MG63 (cell line): Measurements from ENCODE around the gene RNASE7. TPM values are rescaled to one million over a fixed set of nuclear protein-coding genes. Genes with fewer than 3 reads are reported as not detected.

Source experiments
- DNase-seq: peaks from one replicate; pipeline ENCODE4 v3.0.0-alpha.2; 2020
- H3K27me3 ChIP-seq: fragments of 250-450 bp; sonication (Bioruptor Pico); 2 replicates; pipeline ENCODE4 v1.5.1; 2020; ENCODE audit warnings: mild to moderate bottlenecking, moderate library complexity
- H3K36me3 ChIP-seq: fragments of 250-450 bp; sonication (Bioruptor Pico); 2 replicates; pipeline ENCODE4 v1.5.1; 2020; ENCODE audit warnings: mild to moderate bottlenecking, moderate library complexity
- H3K4me3 ChIP-seq: fragments of 250-450 bp; sonication (Bioruptor Pico); 2 replicates; pipeline ENCODE4 v1.5.1; 2020; ENCODE audit warnings: mild to moderate bottlenecking, moderate library complexity
- H3K9me3 ChIP-seq: fragments of 250-450 bp; sonication (Bioruptor Pico); 2 replicates; pipeline ENCODE4 v1.5.1; 2020; ENCODE audit warnings: mild to moderate bottlenecking, moderate library complexity
- total RNA-seq: library from RNA; depleted of rRNA; stranded (reverse); fragments of >200 nt; shearing (Covaris generic); gene quantifications from 2 replicates; pipeline ENCODE4 v1.2.3, GENCODE V29; 2014; ENCODE audit warnings: low replicate concordance

The RNASE7 gene
- total RNA-seq, 1 experiment from 2014 or later = not detected

DNA sequence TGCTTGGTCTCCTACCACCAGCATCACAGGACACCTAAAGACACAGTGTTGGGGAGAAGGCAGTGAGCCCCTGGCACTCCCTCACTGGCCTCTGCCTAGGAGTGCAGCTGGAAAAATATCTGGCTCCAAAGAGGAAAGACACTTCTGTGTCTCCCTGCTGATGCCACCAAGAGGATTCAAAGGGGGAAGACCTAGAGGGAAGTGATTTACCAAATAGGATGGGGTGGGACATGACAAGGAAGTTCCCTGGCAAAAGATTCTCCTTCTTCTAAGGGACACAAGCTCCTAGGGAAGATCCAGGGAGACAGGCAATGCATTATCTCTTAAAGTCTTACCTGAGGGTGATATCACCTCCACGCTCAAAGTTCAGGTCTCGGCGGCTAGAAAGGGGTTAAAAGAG is 23.4 kb upstream of the RNASE7 start:
- no peaks in the 10 kb centered on the region for H3K27me3 ChIP-seq
- no peaks in the 10 kb centered on the region for H3K9me3 ChIP-seq
- H3K36me3 ChIP-seq = no peaks in the 10 kb centered on the region
- H3K4me3 ChIP-seq = no peak overlapping the region
- DNase-seq = no peak

DNA sequence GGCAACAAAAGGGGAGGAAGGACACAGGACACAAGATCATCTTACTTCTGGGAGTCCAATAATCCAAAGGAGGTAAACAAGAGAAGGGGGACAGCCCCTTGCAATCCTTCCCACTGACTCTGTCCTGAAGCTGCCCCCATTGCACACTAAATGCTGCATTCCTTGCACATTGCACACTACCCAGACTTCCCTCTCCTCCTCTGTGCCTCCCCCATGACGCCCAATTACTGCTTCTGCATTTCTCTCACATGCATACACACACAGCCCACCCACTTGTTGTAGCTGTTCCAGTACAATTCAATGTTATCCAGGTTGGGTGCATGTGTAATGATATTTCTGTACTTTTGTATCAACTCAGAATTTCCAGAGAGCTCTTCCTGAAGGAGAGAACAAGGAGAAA is 22.8 kb upstream of the RNASE7 start:
- no peak for DNase-seq
- Histone ChIP-seq H3K9me3 (no peaks in the 10 kb centered on the region), H3K27me3 (no peaks in the 10 kb centered on the region), H3K36me3 (no peaks in the 10 kb centered on the region), H3K4me3 (no peak overlapping the region)

DNA sequence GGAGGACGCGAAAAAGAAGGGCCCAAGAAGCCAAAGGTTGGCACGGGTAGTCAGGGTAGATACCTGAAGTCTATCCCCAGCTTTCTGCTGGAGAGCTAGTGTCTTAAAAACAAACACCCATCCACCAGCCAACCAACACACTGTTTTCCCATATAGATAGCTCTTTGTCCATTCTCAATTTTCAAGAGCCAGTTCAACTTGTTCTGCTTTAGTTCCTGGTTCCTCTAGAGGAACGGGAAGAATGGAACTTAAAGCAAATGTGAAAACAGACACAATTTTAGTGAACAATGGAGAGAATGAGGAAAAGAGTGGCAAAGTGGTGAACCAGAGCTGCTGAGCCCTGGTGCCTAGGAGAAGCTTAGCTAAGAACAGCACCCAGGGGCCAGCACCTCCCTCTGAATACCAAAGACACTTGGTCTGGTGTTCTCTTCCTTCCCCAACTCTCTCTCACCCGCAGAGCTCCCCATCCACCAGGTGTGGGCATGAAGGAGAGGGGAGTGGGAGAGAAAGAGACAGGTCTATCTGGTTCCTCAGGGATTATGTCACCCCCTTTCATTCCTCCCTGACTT is 21.1 kb upstream of the RNASE7 start:
- Histone ChIP-seq H3K36me3 (no peaks in the 10 kb centered on the region), H3K4me3 (no peak overlapping the region), H3K27me3 (no peaks in the 10 kb centered on the region), H3K9me3 (no peaks in the 10 kb centered on the region)
- DNase-seq = no peak

DNA sequence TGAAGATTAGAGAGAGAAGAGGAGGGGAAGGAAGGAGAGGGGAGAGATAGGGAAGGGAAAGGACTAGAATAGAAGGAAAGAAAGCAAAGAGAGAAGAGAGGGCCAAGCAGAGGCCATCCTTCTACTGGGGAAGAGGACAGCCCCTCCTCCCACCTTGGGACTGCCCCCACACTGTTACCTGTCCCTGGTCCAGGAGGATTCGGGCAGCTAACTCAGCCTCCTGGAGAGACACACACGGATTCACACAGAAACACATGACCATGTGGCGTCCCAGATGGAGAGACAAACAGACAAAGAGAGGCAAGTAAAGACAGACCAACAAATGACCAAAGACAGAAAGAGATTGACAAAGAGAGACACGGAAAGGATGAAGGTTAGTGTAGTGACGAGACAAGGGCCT is 19.5 kb upstream of the RNASE7 start:
- H3K9me3 ChIP-seq = no peaks in the 10 kb centered on the region
- DNase-seq = no peak
- H3K4me3 ChIP-seq = no peak overlapping the region
- H3K27me3 ChIP-seq = no peaks in the 10 kb centered on the region
- H3K36me3 ChIP-seq = no peaks in the 10 kb centered on the region

DNA sequence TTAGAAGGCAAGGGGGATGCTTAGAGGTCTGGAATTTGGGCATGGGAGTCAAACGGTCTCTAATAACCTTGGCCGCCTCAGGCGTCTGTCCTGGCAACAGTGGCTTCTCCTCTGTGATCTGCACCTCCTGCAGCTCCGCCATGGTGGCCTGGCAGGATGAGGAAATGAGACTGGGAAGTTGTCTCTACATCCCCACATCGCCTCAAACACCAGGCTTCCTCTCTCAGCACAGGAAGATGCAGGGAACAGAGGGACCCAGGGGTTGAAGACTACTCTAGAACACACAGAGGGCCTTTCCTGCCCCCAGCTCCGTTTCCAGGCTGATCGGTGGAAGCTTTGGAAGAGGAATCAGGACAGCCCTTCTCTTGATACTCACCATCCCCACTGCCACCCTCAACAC is 19.0 kb upstream of the RNASE7 start:
- no peaks in the 10 kb centered on the region for H3K9me3 ChIP-seq
- no peak overlapping the region for H3K4me3 ChIP-seq
- H3K27me3 ChIP-seq = no peaks in the 10 kb centered on the region
- no peak for DNase-seq
- H3K36me3 ChIP-seq = no peaks in the 10 kb centered on the region

DNA sequence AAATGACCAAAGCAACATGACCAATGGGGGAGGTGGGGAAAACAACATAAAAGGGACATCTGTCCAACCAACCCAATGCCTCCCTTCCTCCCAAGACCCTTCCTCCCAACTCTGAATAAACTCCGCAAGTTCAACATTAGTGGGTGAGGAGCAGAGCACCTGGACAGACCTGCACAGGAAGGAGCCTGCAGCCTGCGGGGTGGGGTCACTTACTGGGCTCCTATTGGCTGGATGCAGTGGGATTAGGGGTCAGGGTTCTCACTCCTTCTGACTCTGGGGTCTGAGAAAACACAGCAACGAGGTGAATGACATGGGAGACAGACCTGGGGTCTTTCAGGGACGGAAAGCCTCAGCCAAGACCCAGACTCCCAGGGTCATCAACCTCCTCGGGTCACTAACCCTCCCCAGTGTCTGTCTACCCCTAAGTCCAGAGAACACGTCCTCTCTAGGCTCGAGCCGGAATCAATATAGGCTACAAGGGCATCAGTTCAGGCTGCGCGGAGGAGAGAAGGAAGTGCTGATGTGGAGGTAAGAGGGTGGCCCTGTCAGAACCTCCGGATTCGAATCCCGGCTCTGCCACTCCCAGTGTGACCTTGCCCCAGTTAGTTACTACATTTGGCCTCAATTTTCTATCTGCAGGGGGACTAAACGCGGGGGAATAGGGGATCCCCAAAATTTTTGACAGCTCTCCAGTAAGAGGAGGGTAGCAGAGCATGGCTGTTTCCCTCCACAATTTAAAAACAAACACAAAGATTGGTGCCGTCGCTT is 18.2 kb upstream of the RNASE7 start:
- H3K27me3 ChIP-seq = no peaks in the 10 kb centered on the region
- H3K4me3 ChIP-seq = peak overlapping the region; percentile 53
- no peaks in the 10 kb centered on the region for H3K9me3 ChIP-seq
- DNase-seq = no peak
- H3K36me3 ChIP-seq = no peaks in the 10 kb centered on the region

DNA sequence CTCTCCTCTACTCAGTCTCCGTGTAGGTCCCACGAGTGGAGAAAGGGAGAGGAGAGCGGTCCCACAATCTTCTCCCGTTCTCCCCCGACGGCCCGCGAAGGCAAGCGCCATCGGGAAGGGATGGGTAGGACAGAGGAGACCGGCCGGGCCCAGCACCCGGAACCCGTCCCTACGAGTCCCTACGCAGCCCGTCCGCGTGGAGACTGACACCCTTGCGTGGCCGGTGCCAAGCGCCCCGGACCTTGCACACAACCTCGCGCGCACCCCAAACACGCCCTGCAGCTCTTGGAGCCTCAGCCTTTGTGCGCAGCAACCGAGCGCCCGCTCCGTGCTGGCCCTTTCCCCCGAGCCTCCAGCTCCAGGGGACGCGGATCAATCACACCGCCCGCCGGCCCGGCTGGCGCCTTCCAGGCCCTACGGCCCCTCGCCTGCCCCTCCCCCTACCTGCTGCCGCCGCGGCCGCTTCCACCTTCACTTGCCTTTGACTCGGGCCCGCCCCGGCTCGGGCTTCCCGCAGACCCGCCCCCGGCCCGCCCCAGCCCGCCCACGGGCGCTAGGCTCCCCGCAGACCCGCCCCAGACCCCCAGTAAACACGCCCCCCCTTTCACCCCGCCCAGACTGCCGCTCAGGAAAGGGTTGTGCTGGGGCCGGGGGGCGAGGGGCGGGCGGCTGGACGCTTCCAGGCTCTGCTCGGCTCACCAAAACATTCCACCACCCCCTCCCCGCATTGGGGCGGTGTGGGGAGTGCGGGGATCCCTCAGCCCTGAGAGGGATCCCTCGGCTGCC is 17.4 kb upstream of the RNASE7 start, which contains the start of gene NDRG2:
TSS of gene NDRG2 (minus strand) at position 477 of the 786 bp plus-strand sequence. CDS start 1,746 bp downstream, outside the sequence.
- Histone ChIP-seq H3K36me3 (no peaks in the 10 kb centered on the region), H3K9me3 (no peaks in the 10 kb centered on the region), H3K27me3 (no peaks in the 10 kb centered on the region), H3K4me3 (peak within 1 kb of the TSS; percentile 53)
- peak; percentile 53 for DNase-seq

DNA sequence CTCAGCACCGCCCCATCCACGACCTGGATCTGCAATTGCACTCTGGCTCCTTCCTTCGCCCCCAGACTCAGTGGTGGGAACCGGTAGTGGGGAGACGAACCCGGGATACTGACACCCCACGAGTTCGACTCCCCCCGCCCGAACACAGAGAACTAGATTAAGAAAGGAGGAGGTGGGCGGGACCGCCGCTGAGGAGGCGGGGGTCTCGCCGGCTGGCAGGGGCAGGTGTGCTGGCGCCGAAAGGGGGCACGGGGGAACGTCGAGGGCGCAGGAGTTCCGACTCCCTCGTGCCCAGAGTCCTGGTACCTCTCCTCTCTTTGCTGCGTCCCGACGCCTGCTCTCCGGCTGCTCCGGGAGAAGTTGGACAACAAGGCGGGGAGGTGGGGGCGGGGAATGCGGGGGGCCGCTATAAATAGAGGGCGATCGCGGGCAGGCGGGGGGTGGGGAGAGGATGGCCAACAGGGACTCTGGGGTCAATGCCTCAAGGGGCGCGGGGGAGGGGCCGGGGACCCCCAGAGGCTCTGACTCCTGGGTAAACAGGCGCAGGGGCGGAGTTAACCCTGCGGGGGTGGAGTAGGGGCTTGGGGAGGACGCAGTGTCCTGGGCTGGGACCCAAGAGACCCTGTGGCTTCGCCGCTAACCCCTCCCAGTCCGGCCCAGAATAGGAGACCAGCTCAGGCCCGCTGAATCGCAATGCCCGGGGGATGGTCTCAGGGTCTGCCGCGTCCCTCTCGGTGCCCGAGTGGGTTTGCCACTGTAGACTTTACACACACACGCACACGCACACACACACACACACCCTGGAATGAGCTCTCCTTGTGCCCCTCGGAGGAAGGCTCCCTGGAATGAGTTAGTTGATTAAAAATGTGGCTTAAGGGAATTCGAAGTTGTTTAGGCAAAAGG is 16.5 kb upstream of the RNASE7 start:
- no peaks in the 10 kb centered on the region for H3K9me3 ChIP-seq
- no peaks in the 10 kb centered on the region for H3K36me3 ChIP-seq
- no peak for DNase-seq
- H3K27me3 ChIP-seq = no peaks in the 10 kb centered on the region
- H3K4me3 ChIP-seq = peak overlapping the region; percentile 53

DNA sequence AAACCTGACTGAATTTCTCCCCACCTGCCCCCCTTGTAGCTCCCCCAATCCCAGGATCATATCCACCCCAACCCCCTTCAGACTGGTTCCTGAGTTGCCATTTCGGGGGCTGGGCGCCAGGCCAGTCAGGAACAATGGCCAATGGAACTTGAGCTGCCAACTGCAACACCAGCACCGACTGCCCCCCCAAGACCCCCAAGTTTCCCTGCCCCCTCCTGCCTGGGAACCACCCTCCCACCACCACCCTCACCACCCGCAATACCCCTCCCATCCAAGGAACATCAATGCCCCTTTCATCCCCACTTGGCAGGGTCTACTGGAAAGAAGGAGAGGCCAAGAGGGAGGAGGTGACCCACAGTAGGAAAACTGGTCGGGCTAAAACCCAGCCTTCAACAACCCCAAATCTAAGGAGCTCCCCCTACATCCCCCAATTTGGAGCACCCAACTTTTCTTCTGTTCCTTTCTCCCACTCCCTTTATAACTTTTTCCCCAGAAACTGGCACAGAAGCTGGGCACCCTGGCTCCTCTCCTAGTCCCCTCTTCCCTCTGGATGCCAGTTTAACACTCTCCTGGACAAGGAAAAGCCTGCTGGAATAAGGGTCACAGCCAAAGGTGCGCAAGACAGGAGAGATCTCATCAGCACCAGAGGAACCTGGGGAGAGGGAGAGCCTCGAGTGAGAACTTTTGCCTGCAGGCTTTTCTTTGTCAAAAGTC is 15.7 kb upstream of the RNASE7 start:
- no peaks in the 10 kb centered on the region for H3K9me3 ChIP-seq
- H3K4me3 ChIP-seq = no peak overlapping the region
- no peaks in the 10 kb centered on the region for H3K27me3 ChIP-seq
- DNase-seq = no peak
- H3K36me3 ChIP-seq = no peaks in the 10 kb centered on the region

DNA sequence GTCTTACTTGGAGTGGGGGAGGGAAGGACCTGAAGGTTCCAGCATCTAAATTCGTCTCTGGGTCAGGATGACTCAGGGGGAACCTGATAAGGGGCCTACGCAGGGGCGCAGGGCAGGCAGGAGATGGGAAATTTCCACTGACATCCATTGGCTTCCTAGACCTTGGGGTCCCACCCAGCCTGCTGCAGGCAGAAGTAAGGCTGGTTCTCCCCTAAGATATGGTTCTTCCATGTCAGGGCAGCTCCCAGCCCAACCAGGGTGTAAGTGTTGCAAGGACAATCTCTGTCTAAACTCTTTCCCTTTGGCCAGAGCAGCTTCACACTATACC is 15.2 kb upstream of the RNASE7 start:
- no peak for DNase-seq
- Histone ChIP-seq H3K4me3 (no peak overlapping the region), H3K36me3 (no peaks in the 10 kb centered on the region), H3K27me3 (no peaks in the 10 kb centered on the region), H3K9me3 (no peaks in the 10 kb centered on the region)

DNA sequence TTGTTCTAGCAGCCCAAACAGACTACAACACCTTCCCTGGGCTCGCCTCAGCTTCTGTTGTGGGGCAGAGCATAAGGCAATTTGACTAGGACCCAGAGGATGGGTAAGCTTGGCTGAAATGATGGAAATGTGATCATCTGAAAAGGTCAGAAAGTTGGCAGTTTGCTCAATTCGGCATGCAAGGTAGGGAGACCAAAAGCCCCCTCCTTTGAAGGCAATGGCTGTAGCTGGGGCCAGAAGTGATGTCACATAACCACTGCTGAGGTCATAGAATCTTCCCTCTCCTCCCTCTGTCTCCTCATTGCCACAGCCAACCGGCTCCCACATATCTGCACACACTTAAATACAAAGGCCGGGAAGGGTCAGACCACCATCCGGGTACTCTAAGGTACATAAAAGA is 12.2 kb upstream of the RNASE7 start, which contains the start of gene TPPP2:
TSS of gene TPPP2 (plus strand) at position 301 of the 400 bp plus-strand sequence. CDS start 365 bp downstream, outside the sequence.
- H3K36me3 ChIP-seq = no peaks in the 10 kb centered on the region
- H3K27me3 ChIP-seq = no peaks in the 10 kb centered on the region
- no peaks in the 10 kb centered on the region for H3K9me3 ChIP-seq
- no peak within 1 kb of the TSS for H3K4me3 ChIP-seq
- no peak for DNase-seq

DNA sequence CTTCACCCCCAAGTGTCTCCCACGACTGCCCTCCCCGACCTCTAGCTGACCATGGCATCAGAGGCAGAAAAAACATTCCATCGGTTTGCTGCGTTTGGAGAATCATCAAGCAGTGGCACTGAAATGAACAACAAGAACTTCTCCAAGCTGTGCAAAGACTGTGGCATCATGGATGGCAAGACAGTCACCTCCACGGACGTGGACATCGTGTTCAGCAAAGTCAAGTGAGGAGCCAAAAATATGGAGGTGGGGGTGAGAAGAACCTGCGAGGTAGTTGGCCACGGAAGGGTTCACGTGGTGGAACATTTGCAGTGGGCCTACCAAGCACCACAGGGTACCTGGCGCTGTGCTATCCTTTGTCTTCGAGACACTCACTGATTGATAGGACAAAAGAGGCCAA is 11.6 kb upstream of the RNASE7 start:
- no peaks in the 10 kb centered on the region for H3K27me3 ChIP-seq
- no peak overlapping the region for H3K4me3 ChIP-seq
- no peak for DNase-seq

DNA sequence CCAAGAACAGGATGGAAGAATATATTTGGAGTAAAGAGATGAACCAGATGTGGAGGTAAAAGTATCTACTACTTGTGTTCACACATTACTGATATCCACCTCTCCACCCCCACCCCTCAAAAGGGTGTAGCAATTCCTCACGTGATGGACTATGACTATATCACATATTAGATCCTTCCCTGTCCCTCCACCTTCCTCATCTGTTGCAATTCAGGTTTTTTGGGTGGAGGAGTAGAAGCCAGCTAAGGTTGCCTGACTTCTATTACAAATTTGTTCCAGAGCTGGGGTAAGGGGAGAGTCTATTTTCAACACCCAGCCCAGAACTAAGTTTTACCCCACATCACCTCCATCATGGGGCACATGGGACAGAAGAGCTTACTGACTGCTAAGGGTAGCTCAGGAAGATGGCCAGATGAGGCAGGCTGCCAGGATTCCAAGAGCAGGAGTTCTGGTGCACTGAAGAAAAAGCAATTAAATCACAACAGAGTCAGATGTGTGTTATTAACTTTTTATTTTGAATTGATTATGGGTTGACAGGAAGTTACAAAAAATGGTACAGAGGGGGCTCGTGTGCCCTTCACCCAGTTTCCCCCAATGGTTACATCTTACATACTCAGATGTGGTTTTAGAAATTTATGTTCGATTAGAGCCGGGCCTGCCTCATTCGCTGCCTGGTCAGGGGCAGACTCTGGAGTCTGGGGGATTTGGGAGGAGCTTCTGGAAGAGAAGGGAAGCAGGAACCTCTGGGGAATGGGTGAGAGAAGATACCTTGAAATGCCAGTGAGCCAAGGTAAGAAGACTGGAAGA is 9.6 kb upstream of the RNASE7 start:
- Histone ChIP-seq H3K4me3 (no peak overlapping the region), H3K27me3 (no peaks in the 10 kb centered on the region), H3K36me3 (no peaks in the 10 kb centered on the region), H3K9me3 (no peaks in the 10 kb centered on the region)
- no peak for DNase-seq

More for the DNA sequence above, 11.6 kb upstream of the RNASE7 start:
- Histone ChIP-seq H3K9me3 (no peaks in the 10 kb centered on the region), H3K36me3 (no peaks in the 10 kb centered on the region)

DNA sequence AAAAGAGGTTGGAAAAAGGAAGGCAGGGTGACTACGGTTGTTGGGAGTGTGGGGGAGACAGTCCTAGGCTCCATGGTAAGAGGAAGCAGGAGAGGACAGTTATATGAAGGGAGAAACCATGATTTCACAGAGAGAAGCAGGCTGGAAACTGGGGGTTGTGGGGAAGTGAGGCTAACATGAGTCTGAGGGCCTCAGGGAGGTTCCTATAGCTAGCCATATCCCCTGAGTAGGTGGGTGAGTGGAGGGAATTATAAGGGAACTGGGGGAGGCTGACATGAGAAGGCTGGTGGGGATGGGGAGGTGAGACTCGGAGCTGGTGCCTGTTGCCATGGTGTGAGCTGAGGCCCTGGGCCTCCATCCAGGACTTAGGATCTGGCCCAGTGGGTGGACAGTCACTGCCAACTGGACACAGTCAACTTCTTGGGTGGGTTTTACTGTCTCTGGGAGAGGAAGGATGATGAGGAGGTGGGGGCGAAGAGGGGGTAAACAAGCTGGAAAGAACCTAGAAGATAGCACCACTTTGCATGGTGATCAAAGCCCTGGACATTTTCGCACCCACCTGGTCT is 8.9 kb upstream of the RNASE7 start:
- DNase-seq = no peak
- no peaks in the 10 kb centered on the region for H3K9me3 ChIP-seq
- no peak overlapping the region for H3K4me3 ChIP-seq
- no peaks in the 10 kb centered on the region for H3K36me3 ChIP-seq
- no peaks in the 10 kb centered on the region for H3K27me3 ChIP-seq

DNA sequence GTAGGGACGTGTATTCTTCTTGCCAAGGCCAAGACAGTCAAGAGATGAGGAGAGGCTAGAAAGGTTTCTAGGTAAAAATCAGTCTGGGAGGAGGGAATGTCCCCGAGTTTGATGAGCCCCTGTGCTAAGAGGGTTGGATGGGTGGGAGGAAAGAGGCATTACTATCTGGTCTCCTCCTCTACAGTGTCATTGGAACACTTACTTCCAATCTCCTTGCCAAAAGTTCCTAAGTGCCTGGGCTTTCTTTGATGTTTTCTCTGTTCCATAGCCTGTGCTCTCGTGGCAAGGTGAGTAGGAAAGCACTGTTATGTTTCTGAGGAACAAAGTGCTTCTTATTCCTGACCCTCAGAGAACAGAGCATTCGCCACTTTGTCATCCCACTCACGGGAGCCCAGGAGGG is 7.5 kb upstream of the RNASE7 start, which contains the start of gene RNASE13:
TSS of gene RNASE13 (minus strand) at position 101 of the 400 bp plus-strand sequence. CDS start 519 bp downstream, outside the sequence.
- H3K27me3 ChIP-seq = no peaks in the 10 kb centered on the region
- H3K4me3 ChIP-seq = no peak within 1 kb of the TSS
- H3K36me3 ChIP-seq = no peaks in the 10 kb centered on the region
- H3K9me3 ChIP-seq = no peaks in the 10 kb centered on the region
- no peak for DNase-seq
